ENCODE data around the gene NINL.

- TF ChIP-seq CTCF (IDR thresholded peaks at IDR 0.05), result no peak
- TF ChIP-seq POLR2A (IDR thresholded peaks at IDR 0.05), result no peak
Observed at GRCh38 chr20:25632940-25633790, 47.8 kb upstream of the NINL start.

All from Peyer's patch (tissue), 4 donors.